K562 (cell line): ENCODE measurements around the gene EEA1. TPM values are rescaled to one million over a fixed set of nuclear protein-coding genes. Genes with fewer than 3 reads are reported as not detected.

Experiments
- ATAC-seq: fragments of 200-7000 bp; cut with Tn5 transposase; 3 replicates; pipeline ENCODE4 v1.9.1; 2020; ENCODE audit warnings: moderate library complexity
- BruUV-seq: library from RNA; stranded (reverse); fragments of 400-500 nt; replicated peaks from 2 replicates; lab custom pipeline; 2021; lab: Mats Ljungman, UMichigan
- CTCF ChIA-PET: fragments of 300-600 bp; formaldehyde crosslinking; extraction: SDS; loops from one replicate; lab custom pipeline; 2021; ENCODE audit warnings: low intra/inter-chr PET ratio; lab: Yijun Ruan, JAX
- POLR2A ChIA-PET: fragments of 300-600, 350-650 bp; sonication (Branson Sonifier 250); formaldehyde crosslinking; extraction: SDS; loops from one replicate; lab custom pipeline; 2021; ENCODE audit warnings: antibody characterized with exemption, inconsistent platforms; lab: Yijun Ruan, JAX
- DNase-seq, 4 experiments: peaks; one replicate each; pipeline versions ENCODE4 v3.0.0 to v3.0.0-alpha.2; 2011 to 2018; ENCODE audit warnings: low spot score in 3 of 4, mixed read lengths in 3 of 4; ENCODE audit errors: extremely low read depth in 1 of 4
- FAIRE-seq: peaks from 2 replicates; lab custom pipeline; 2011; peaks lifted over from hg19 to GRCh38; lab: Jason Lieb, UNC
- H2AFZ ChIP-seq: 2 replicates; pipeline ENCODE4 v1.6.0; 2011; ENCODE audit warnings: low read depth, low read length, control low read depth, inconsistent platforms
- H3K27ac ChIP-seq: fragments of 200-600 bp; 3 replicates; pipeline ENCODE4 v1.8.0; 2011; ENCODE audit warnings: low read depth, mild to moderate bottlenecking, control low read depth, inconsistent platforms, low read length, moderate library complexity, mixed read lengths; ENCODE audit errors: extremely low read depth
- H3K27me3 ChIP-seq, 2 experiments: fragments of 300-600 bp in 1 of 2; 2 replicates in 1 of 2; 3 replicates in 1 of 2; pipeline versions ENCODE4 v1.6.0 to v1.8.0; 2011; ENCODE audit warnings: inconsistent platforms in 2 of 2, low read length in 2 of 2, mild to moderate bottlenecking in 1 of 2, mixed read lengths in 1 of 2, moderate library complexity in 1 of 2; ENCODE audit not compliant: control insufficient read depth in 2 of 2, insufficient read depth in 2 of 2
- H3K36me3 ChIP-seq: fragments of 300-600 bp; 3 replicates; pipeline ENCODE4 v1.8.0; 2011; ENCODE audit warnings: mild to moderate bottlenecking, low read length, inconsistent platforms; ENCODE audit not compliant: control insufficient read depth, insufficient read depth
- H3K4me1 ChIP-seq, 2 experiments: fragments of 200-600 bp in 1 of 2; replicated peaks in 1 of 2; 2 replicates in 1 of 2; 3 replicates in 1 of 2; pipeline versions ENCODE4 v1.5.1 to v1.8.0; 2011; ENCODE audit warnings: inconsistent platforms in 2 of 2, low read length in 2 of 2, mild to moderate bottlenecking in 1 of 2, mixed read lengths in 1 of 2, moderate library complexity in 1 of 2; ENCODE audit not compliant: control insufficient read depth in 2 of 2, insufficient read depth in 2 of 2
- H3K4me2 ChIP-seq: 2 replicates; pipeline ENCODE4 v1.6.1; 2011; ENCODE audit warnings: low read length, control low read depth, inconsistent platforms, mixed read lengths; ENCODE audit not compliant: insufficient read depth
- H3K4me3 ChIP-seq: fragments of 200-600 bp; sonication (generic), shearing (Covaris generic); 2 replicates; pipeline ENCODE4 v1.5.1; 2016; ENCODE audit warnings: control low read depth, inconsistent platforms
- H3K79me2 ChIP-seq: fragments of 200-600 bp; 3 replicates; pipeline ENCODE4 v1.8.0; 2011; ENCODE audit warnings: low read length, inconsistent platforms; ENCODE audit not compliant: control insufficient read depth, insufficient read depth
- H3K9ac ChIP-seq, 2 experiments: 2 replicates each; pipeline versions ENCODE4 v1.6.0 to v1.6.1; 2011; ENCODE audit warnings: low read depth in 2 of 2, low read length in 2 of 2, control low read depth in 1 of 2, inconsistent platforms in 1 of 2, mild to moderate bottlenecking in 1 of 2, mixed read lengths in 1 of 2; ENCODE audit not compliant: insufficient read depth in 1 of 2
- H3K9me1 ChIP-seq: one replicate; pipeline ENCODE4 v1.6.0; 2011; ENCODE audit warnings: inconsistent platforms, mild to moderate bottlenecking, low read length, moderate library complexity; ENCODE audit not compliant: control insufficient read depth, insufficient read depth
- H3K9me3 ChIP-seq: replicated peaks from 2 replicates; pipeline ENCODE4 v1.5.1; 2011; ENCODE audit warnings: low read depth, low read length, inconsistent platforms; ENCODE audit not compliant: control insufficient read depth, insufficient read depth
- H4K20me1 ChIP-seq: replicated peaks from 2 replicates; pipeline ENCODE4 v1.6.1; 2011; ENCODE audit warnings: low read length, inconsistent platforms, mixed read lengths; ENCODE audit not compliant: control insufficient read depth, insufficient read depth
- ARID1B ChIP-seq: fragments of 450-650 bp; IDR thresholded peaks from 2 replicates; pipeline ENCODE4 v1.6.1; 2016; ENCODE audit warnings: antibody characterized with exemption, mild to moderate bottlenecking, inconsistent platforms
- C11orf30 ChIP-seq: fragments of 450-650 bp; IDR thresholded peaks from 2 replicates; pipeline ENCODE4 v1.6.1; 2016; ENCODE audit warnings: low read depth, mild to moderate bottlenecking
- EHMT2 ChIP-seq: fragments of 450-650 bp; IDR thresholded peaks from 2 replicates; pipeline ENCODE4 v1.6.1; 2018; ENCODE audit warnings: antibody characterized with exemption
- ETV1 ChIP-seq: fragments of 450-650 bp; conservative IDR thresholded peaks from 2 replicates; pipeline ENCODE4 v1.6.1; 2016; ENCODE audit warnings: missing genetic modification characterization, control low read depth, low read depth, missing compliant biosample characterization
- ETV6 ChIP-seq, 3 experiments: fragments of 150-350 bp in 1 of 3; sonication (generic) in 1 of 3; formaldehyde crosslinking in 1 of 3; IDR thresholded peaks; 2 replicates each; pipeline versions ENCODE4 v1.6.1 to v1.8.0; 2014 to 2022; ENCODE audit warnings: borderline replicate concordance in 2 of 3, low read depth in 2 of 3, antibody characterized with exemption in 1 of 3, low read length in 1 of 3, mild to moderate bottlenecking in 1 of 3, missing genetic modification reagents in 1 of 3
- NFE2 ChIP-seq: IDR thresholded peaks from 2 replicates; pipeline ENCODE4 v1.6.1; 2014; ENCODE audit warnings: antibody characterized with exemption, low read depth
- SLC30A9 ChIP-seq: fragments of 250-450 bp; sonication (Bioruptor Pico); IDR thresholded peaks from 2 replicates; pipeline ENCODE4 v1.8.0; 2022; ENCODE audit warnings: mild to moderate bottlenecking, moderate library complexity
- ZNF175 ChIP-seq: fragments of 200-800 bp; sonication (Bioruptor generic); IDR thresholded peaks from 2 replicates; pipeline ENCODE4 v1.6.1; 2016; ENCODE audit warnings: low read depth, mild to moderate bottlenecking, missing genetic modification characterization, missing compliant biosample characterization
- ZNF354B ChIP-seq: fragments of 250-450 bp; sonication (Bioruptor Pico); IDR thresholded peaks from 2 replicates; pipeline ENCODE4 v1.4.0; 2020
- WGBS: fragments of 100-300 bp; shearing (Covaris generic); methylation state at CpG from one replicate; pipeline ENCODE4 v1.1.6; 2016; ENCODE audit warnings: low coverage, mixed read lengths; ENCODE audit not compliant: insufficient coverage; ENCODE audit errors: missing lambda C conversion rate; 5-methylcytosine and 5-hydroxymethylcytosine counted together
- in situ Hi-C: fragments of 300-500 bp; cut with MboI; formaldehyde crosslinking; loops from 4 replicates; pipeline ENCODE4 v1.15.0; 2018; ENCODE audit warnings: inconsistent platforms, mixed read lengths
- intact Hi-C: fragments of 100-400 bp; cut with micrococcal nuclease; formaldehyde crosslinking; loops from 2 replicates; pipeline ENCODE4 v1.14.2; 2022
- polyA plus RNA-seq, 8 experiments: library from polyadenylated mRNA; depleted of rRNA in 4 of 8; stranded (reverse) in 5 of 8; unstranded in 3 of 8; fragments of >200 nt; fragmentation: Nextera tagmentation in 2 of 8; fragmentation: Illumina TruSeq in 1 of 8; extraction: Ambion mirVana in 2 of 8; extraction: Trizol in 1 of 8; gene quantifications; 2 replicates each; pipeline versions ENCODE4 v1.2.1 to v1.2.3, GENCODE V29; 2011 to 2014; ENCODE audit warnings: inconsistent platforms in 1 of 8, missing spikeins in 1 of 8
- total RNA-seq, 7 experiments: library from RNA; depleted of rRNA in 6 of 7; stranded (reverse); fragments of >200 nt in 6 of 7; fragmentation: Illumina TruSeq in 2 of 7; extraction: Trizol in 2 of 7; gene quantifications; 2 replicates each; pipeline versions ENCODE4 v1.2.1 to v1.2.3, GENCODE V29; 2011 to 2021; ENCODE audit warnings: low replicate concordance in 1 of 7
- TF ChIP-seq, protein P1 (sequence below): fragments of 250-450 bp; sonication (Bioruptor Pico); IDR thresholded peaks from 2 replicates; pipeline ENCODE4 v1.4.0; 2020; ENCODE audit warnings: mild to moderate bottlenecking, moderate library complexity

EEA1 gene
- total and polyA plus RNA-seq, 9 of the 15 experiments (the other 6 are each of a cell fraction or from before 2014, with no cell fraction given), result 3.5 to 17.1 (median 7.5) TPM

DNA sequence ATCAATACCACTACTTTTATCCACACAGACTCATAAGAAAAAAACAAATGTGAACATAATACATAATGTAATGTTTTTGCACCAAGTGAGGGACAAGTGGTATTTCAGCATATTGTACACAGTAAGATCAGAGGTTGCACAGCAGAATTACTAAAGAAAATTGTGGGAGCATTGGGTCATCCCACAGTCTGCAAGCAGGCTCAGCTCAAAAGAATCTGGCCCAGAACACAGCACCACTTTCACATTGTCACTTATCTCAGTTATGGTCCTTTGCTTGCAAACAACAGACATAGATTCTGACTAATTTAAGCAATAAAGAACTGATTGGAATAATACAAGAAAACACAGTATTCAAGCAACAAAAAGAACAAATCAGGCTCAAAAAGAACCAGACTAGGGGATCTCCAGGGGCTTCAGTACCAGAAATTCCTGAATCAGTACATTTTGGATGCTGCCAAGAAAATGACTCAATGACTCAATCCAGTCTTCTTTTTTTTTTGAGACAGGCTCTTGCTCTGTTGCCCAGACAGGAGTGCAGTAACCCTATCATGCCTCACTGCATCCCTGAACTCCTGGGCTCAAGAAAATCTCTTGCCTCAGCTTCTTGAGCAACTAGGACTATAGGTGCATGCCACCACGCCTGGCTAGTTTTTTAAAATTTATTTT is 42.9 kb upstream of the EEA1 start:
- FAIRE-seq, result peak; percentile 49
- H3K9me1 ChIP-seq, result no peaks in the 10 kb centered on the region
- DNase-seq, result no peak
- intact Hi-C loops (no loop called here), in situ Hi-C loops (no loop called here)
- H3K79me2 ChIP-seq, result no peaks in the 10 kb centered on the region
- ChIA-PET POLR2A (no interaction called here), CTCF (no interaction called here)
- no peak overlapping the region for H3K4me2 ChIP-seq
- no peak overlapping the region for H2AFZ ChIP-seq
- H3K4me1 ChIP-seq, result 0 out of 5 replicates have a peak, but pooled peaks cover 0 to 6% of the 10 kb centered on the region in 2 experiments
- no peaks in the 10 kb centered on the region for H3K27me3 ChIP-seq
- WGBS, result 19% methylated on average over 1 of the region's 1 CpG
- H3K36me3 ChIP-seq, result no peaks in the 10 kb centered on the region
- H3K27ac ChIP-seq, result no peak overlapping the region
- TF ChIP-seq ZNF354B, result no peak
- ATAC-seq, result no peak
- no TSS peak for BruUV-seq
- no peaks in the 10 kb centered on the region for H4K20me1 ChIP-seq
- H3K9me3 ChIP-seq, result no peaks in the 10 kb centered on the region
- H3K9ac ChIP-seq, result no peak overlapping the region
- no peak overlapping the region for H3K4me3 ChIP-seq

DNA sequence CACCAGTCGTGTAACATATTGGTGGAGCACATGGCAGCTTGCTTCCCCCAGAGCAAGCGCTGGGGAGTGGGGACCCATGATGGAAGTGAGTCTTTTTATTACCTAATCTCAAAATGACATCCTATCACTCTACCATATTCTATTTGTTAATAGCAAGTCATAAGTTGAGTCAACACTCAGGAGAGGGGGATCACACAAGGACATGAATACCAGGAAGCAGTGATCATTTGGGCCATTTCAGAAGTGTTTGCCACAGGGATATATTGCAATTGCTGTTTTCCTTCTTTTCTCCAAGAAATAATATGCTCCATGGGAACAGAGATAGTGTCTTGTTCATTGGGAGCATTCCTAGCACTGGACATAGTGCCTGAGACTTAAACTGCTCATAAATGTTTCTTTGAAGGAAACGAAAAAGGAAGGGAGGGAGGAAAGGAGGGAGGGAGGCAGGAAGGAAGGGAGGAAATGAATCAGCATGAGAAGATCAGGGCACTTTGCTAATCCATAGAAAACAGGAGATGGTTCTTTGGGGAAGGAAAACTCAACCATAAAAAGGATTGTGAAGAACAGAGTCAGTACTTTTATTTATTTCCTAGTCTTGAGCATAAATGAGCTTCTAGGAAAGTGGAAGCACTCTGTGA is 39.2 kb upstream of the EEA1 start:
- TF ChIP-seq ZNF175 (CRISPR knock-in tag) (0 out of 2 replicates have a peak, but pooled peaks have one; percentile 27), SLC30A9 (CRISPR knock-in tag) (no peak), ARID1B (0 out of 2 replicates have a peak, but pooled peaks have one; percentile 21), C11orf30 (0 out of 2 replicates have a peak, but pooled peaks have one; percentile 5), ETV6 (IDR thresholded peaks at IDR 0.05; ENCODE audit: borderline replicate concordance in 1 of 2, low read depth in 2 of 2, low read length in 1 of 2) (peak; percentile 82 to 88; a peak in 3 of 4 replicates), ETV6 (CRISPR knock-in tag; IDR thresholded peaks at IDR 0.05; ENCODE audit: borderline replicate concordance) (no peak), EHMT2 (0 out of 2 replicates have a peak, but pooled peaks have one; percentile 10), ETV1 (tag) (peak; percentile 58), NFE2 (peak; percentile 54)
- TF ChIP-seq, protein P1, sequence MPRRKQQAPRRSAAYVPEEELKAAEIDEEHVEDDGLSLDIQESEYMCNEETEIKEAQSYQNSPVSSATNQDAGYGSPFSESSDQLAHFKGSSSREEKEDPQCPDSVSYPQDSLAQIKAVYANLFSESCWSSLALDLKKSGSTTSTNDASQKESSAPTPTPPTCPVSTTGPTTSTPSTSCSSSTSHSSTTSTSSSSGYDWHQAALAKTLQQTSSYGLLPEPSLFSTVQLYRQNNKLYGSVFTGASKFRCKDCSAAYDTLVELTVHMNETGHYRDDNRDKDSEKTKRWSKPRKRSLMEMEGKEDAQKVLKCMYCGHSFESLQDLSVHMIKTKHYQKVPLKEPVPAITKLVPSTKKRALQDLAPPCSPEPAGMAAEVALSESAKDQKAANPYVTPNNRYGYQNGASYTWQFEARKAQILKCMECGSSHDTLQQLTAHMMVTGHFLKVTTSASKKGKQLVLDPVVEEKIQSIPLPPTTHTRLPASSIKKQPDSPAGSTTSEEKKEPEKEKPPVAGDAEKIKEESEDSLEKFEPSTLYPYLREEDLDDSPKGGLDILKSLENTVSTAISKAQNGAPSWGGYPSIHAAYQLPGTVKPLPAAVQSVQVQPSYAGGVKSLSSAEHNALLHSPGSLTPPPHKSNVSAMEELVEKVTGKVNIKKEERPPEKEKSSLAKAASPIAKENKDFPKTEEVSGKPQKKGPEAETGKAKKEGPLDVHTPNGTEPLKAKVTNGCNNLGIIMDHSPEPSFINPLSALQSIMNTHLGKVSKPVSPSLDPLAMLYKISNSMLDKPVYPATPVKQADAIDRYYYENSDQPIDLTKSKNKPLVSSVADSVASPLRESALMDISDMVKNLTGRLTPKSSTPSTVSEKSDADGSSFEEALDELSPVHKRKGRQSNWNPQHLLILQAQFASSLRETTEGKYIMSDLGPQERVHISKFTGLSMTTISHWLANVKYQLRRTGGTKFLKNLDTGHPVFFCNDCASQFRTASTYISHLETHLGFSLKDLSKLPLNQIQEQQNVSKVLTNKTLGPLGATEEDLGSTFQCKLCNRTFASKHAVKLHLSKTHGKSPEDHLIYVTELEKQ (CRISPR knock-in tag), result no peak
- TF ChIP-seq, all 486 proteins: peak for 7

More for the DNA sequence above, 39.2 kb upstream of the EEA1 start:
- H3K4me2 ChIP-seq, result peak overlapping the region; percentile 1; the same call in 1 of the 2 replicates
- BruUV-seq, result no TSS peak
- in situ Hi-C loops, result no loop called here
- H3K9me1 ChIP-seq, result no peaks in the 10 kb centered on the region
- no peak for DNase-seq
- no peaks in the 10 kb centered on the region for H3K27me3 ChIP-seq
- no peak overlapping the region for H3K4me3 ChIP-seq
- POLR2A ChIA-PET, result interaction anchor here (0.6 to 0.8 kb wide), 2 partner anchors 21 to 669 kb away, joined by 3 read pairs; no protein-coding TSS in a partner anchor
- 0 out of 5 replicates have a peak, but pooled peaks cover 0 to 6% of the 10 kb centered on the region in 2 experiments for H3K4me1 ChIP-seq
- H3K27ac ChIP-seq, result no peak overlapping the region
- no peaks in the 10 kb centered on the region for H4K20me1 ChIP-seq
- 41% methylated on average over 3 of the region's 3 CpGs for WGBS
- H3K36me3 ChIP-seq, result no peaks in the 10 kb centered on the region
- no peaks in the 10 kb centered on the region for H3K79me2 ChIP-seq
- intact Hi-C loops, result no loop called here
- peak overlapping the region; percentile 70 for H2AFZ ChIP-seq
- no peaks in the 10 kb centered on the region for H3K9me3 ChIP-seq
- H3K9ac ChIP-seq, result no peak overlapping the region
- peak; percentile 55 for ATAC-seq
- CTCF ChIA-PET, result no interaction called here
- no peak for FAIRE-seq
